DOHH2 (cell line): Measurements from ENCODE around the gene SEC31B.

ENCODE experiments used
- EZH2phosphoT487 ChIP-seq: fragments of 200-600 bp; sonication (generic); IDR thresholded peaks from 2 replicates; pipeline ENCODE4 v1.6.1; 2017; ENCODE audit warnings: borderline replicate concordance, mild to moderate bottlenecking, antibody characterized with exemption, low read length, moderate library complexity, mixed read lengths
- TF ChIP-seq, protein P1 (sequence below): fragments of 200-600 bp; sonication (generic); IDR thresholded peaks from one replicate; pipeline ENCODE4 v1.5.1; 2014; ENCODE audit warnings: antibody characterized with exemption, mild to moderate bottlenecking, low read depth, low read length; ENCODE audit not compliant: poor library complexity, severe bottlenecking

DNA sequence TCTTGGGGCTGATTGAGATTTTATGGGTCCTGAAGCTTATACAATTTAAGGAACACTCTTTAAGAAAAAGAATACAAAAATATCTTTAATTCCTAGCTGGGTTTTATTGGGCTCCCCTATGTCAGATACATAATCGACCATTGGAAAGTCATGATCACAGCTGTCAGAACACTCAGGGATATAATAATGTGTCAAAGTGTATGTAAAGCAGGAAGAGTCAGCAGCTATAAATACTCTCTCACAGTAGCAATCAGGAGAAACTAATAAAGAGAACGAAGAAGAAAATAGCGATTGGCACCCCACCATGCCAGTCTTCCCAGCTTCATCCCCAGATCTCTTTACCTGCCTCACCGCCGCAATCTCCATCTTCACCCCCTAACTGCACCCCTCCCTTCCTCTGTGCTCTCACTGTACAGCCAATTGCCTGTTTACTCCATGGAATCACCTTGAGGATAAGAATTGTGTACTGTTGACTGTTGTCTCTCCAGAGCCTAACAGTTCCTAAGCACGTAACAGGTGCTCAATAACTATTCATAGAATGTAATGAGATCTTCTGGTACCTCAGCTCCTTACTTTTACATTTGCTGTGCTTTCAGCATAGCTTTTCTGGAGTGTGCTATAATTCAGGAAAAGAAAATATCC, 80.9 kb downstream of the SEC31B start:
- TF ChIP-seq, protein P1, sequence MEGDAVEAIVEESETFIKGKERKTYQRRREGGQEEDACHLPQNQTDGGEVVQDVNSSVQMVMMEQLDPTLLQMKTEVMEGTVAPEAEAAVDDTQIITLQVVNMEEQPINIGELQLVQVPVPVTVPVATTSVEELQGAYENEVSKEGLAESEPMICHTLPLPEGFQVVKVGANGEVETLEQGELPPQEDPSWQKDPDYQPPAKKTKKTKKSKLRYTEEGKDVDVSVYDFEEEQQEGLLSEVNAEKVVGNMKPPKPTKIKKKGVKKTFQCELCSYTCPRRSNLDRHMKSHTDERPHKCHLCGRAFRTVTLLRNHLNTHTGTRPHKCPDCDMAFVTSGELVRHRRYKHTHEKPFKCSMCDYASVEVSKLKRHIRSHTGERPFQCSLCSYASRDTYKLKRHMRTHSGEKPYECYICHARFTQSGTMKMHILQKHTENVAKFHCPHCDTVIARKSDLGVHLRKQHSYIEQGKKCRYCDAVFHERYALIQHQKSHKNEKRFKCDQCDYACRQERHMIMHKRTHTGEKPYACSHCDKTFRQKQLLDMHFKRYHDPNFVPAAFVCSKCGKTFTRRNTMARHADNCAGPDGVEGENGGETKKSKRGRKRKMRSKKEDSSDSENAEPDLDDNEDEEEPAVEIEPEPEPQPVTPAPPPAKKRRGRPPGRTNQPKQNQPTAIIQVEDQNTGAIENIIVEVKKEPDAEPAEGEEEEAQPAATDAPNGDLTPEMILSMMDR: no peak
- TF ChIP-seq EZH2phosphoT487: no peak
